Activated CD8-positive, alpha-beta memory T cell treated with anti-CD3 and anti-CD28 coated beads, Interleukin-2, amount 50 U/mL, for 1 hour (primary cell): ENCODE results near the gene CPT1C.

Source experiments
- DNase-seq: peaks from one replicate; pipeline ENCODE4 v3.0.0-alpha.2; 2020; ENCODE audit errors: extremely low read depth

CPT1C gene

DNA sequence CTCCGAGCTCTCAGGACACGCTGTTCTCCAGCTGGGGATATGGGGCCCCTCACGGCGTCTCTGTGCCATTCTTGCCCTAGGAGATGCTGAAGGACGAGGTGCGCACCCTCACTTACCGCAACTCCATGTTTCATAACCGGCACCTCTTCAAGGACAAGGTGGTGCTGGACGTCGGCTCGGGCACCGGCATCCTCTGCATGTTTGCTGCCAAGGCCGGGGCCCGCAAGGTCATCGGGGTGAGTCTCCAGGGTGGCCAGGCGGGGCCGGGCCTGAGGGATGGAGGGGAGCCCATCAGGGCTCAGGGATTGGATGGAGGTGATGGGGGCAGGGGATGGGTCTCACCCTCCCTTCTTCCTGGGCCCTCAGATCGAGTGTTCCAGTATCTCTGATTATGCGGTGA is 9.1 kb upstream of the CPT1C start:
- no peak for DNase-seq

DNA sequence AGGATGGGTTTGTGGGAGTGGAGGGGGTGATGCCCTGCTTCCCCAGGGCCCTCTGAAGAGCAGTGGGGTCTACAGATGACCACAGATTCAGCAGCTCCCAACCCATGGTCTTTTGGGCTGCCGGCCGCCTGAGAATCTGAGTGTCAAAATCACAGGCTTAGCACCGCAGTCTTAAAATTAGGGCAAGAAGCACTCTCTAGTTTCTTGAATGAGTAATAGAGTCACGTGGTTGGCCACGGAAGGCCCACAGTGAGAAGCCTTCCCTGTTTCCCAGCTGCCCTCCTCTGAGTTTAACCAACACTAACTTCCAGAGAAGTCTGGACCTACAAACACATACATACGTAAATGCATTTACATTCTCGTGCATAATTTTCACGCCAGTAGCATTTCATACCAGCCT is 8.6 kb upstream of the CPT1C start:
- DNase-seq, result no peak

DNA sequence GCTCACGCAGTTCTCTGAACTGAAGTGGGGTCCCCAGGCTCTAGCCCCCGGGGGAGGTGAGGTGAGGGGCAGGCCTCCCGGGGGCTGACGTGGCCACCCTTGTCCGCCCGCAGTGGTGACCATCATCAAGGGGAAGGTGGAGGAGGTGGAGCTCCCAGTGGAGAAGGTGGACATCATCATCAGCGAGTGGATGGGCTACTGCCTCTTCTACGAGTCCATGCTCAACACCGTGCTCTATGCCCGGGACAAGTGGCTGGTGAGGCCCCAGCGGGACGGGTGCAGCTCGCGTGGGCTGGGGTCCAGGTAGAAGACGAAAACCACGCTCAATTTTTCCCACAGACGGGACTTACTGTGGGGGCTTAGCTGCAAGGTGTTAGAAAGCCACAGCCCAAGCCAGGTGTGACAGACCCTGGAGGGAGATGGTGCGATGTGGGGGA is 7.1 kb upstream of the CPT1C start:
- DNase-seq, result no peak

DNA sequence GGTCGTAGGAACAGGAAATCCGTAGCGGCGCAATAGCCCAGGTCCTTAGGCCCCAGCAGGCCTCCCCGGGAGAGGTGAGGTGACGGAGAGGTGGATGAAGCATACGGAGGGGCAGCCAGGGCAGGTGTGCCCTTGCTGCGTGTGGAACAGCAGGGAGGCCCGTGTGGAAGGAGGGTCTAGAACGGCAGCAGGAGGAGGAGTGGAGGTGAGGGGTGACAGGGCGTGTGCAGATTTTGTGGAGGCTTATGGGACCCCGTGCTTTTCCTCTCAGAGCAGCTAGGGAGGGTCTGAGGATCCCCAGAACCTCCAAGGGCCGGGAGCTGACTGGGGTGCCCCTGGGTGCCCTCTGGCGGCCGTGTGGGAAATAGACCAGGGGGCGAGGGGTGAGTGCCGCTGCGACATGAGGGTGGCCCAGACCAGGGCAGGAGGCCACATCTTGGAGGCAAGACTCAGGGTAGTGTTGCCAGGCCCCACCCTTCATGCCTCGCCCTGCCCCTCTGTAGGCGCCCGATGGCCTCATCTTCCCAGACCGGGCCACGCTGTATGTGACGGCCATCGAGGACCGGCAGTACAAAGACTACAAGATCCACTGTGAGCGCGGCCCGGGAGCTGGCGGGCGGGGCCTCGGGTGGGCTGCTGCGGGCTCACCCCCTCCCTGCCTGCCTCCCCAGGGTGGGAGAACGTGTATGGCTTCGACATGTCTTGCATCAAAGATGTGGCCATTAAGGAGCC is 6.5 kb upstream of the CPT1C start:
- no peak for DNase-seq

DNA sequence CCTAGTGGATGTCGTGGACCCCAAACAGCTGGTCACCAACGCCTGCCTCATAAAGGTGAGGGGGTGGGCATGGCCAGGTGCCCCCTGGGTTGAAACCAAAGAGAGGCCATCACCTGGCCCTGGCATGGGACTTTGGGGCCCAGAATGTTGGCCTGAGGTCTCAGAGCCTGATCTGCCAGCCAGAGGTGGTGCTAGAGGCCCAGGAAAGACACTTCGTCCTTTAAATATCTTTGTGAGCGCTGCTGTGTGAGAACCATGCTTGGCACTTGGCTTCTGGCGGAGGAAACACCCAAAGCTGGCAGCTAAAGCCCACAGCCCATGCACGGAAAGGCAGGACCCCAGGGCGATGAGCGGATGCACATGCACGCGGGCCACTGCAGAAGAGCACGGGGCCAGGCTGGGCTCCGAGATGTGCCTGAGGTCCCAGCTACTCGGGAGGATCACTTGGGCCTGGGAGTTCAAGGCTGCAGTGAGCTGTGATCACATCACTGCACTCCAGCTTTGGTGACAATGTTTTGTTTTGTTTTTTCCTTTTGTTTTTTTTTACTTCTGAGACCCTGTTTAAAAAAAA is 5.8 kb upstream of the CPT1C start:
- no peak for DNase-seq

DNA sequence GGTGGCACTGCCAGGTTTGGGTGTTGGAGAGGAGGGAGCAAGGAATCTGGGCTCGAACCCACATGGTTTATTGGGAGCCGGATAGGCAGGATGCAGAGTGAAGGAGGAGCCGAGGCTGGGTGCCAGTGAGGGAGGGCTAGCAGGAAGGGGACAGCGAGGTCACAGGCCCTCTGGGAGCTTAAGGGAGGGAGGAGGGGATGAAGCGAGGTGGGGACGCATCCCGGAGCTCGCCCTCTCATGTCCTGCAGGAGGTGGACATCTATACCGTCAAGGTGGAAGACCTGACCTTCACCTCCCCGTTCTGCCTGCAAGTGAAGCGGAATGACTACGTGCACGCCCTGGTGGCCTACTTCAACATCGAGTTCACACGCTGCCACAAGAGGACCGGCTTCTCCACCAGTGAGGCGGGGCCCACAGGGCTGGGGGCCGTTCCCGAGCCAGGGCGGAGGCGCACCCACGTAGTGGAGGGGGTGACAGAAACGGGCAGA is 5.0 kb upstream of the CPT1C start:
- no peak for DNase-seq

DNA sequence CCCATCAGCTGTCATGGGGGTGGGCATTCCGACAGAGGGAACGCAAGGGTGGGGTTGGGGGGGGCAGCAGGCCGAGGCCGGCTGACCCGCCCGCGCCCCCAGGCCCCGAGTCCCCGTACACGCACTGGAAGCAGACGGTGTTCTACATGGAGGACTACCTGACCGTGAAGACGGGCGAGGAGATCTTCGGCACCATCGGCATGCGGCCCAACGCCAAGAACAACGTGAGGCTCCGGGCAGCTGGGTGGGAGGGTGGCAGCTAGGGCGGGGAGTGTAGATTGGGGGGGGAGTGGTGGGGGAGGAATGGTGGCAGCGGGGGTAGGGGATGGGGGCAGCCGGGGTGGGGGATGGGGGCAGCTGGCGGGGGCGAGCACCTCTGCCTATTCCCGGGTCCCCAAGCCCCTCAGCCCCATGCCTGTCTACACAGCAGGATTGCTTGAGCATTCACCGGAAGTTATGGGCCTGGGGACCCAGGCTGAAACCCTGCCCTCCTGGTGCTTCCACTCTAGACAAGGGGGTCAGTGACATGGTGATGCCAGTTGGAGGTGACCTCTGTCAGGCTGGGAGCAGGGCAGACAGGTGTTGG is 4.3 kb upstream of the CPT1C start:
- DNase-seq, result no peak

DNA sequence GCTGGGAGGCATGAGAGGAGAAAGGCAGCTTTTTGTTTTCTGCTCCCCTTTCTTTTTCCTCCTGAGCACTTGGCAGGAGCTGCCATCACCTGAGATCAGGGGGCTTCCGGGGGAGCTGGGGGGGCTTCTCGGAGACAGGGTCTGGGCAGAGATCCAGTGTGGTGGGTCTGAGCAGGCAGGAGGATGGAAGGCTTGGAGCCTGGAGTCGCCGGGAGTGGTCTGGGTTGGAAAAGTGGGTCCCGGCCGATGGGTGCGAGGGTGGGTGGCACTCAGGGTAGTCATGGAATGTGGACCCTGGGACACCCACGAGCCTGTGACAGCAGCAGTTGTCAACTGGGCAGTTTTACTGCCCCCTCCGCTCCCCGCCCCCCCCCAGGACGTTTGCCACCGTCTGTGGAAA is 3.8 kb upstream of the CPT1C start:
- DNase-seq, result no peak

DNA sequence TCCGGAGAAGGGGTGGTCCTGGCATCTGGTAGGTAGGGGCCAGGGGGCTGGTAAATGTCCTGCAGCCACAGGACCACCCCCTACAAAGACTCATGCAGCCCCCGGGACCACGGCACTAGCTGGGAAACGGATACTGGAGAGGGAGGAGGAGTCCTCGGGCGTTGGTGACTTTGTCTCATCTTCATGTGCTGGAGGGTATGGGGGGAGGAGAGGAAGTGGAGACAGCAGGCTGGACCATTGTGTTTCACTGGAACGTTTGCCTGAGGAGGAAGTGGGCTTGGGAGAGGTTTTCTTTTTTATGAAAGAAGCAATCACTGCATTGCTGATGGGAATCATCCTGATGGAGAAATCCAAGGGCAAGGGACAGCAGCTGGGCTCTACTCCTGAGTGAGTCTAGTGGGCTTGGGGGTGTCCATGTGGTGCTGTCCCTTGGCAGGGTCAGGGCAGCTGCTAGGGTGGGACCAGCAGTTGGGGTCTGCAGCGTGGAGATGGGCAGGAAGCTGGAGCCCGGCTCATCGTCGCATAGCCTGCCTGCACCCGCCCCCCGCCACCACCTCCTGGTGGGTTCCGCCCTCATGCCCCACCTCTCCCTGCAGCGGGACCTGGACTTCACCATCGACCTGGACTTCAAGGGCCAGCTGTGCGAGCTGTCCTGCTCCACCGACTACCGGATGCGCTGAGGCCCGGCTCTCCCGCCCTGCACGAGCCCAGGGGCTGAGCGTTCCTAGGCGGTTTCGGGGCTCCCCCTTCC is 3.2 kb upstream of the CPT1C start:
- no peak for DNase-seq

DNA sequence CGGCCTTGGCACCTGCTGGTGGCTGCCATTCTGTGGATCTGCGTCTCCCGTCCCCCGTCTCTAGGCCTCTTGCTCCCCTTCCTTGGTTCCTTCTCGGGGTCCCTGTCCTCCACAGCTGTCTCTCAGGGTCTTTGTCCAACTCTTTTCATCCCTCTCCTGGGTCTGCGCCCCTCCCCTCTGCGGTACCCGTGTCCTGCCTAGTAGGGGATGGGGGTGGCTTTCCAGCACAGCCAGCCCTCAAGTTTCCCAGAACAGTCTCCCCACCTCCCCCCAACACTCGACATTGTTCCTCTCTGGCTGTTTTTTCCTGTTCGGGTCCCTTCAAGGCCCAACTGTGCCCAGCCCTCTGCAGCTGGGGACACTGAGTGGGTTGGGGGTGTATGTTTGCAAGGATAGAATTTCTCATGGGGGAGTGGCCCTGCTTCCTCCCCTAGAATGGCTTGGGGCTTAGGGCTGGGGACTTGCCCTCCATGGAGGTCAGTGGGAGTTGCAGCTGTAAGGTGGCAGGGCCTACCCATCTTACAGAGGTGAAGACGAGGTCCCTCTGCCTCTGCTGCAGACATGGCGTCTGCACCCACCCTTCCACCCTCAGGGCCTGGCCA is 2.3 kb upstream of the CPT1C start:
- DNase-seq, result no peak

DNA sequence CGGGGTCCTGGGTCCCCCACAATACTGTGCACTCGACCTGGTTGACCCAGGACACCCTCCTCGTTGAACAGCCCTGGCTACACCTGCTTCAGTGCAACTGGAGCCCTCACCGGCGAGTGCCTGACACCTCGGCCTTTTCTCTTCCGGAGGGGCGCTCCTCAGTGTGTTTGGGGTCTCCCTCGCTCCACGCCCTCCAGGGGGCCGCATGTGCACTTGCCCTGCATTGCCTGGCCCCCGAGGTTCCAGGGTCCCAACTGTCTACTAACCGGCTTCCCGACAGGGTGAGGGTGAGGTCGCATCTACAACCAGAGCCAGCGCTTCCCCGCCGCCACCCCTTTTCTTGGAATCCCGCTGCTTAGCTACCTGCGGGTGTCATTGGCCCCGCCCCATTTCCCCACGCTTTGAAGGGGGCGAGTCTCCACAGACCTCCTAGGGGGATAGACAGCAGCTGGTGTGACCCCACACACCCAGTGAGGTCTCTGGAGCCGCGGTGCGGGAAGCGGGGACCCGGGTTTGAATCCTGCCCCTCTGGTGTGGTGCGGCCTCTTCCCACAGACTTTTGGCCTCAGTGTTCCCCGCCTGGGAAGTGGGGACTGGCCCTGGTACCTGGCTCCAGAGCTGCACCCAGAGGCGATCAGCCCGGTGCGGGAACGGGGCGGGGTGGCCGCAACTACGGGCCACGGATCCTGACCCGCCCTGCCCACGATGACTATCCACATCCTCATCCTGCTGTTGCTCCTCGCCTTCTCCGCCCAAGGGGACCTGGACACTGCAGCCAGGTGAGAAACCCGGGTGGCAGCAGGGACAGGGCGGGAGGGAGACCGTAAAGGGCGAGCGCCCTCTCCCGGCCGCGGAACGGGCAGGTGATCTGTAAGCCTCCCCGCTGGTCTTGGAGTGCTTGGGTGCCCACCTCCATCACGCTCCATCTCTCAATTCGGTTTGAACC is 1.5 kb upstream of the CPT1C start, which contains the start of gene ADM5:
Gene ADM5 (plus strand): TSS at position 462 of the 946 bp plus-strand sequence. CDS start 244 bp downstream, at position 706.
- DNase-seq, result no peak

DNA sequence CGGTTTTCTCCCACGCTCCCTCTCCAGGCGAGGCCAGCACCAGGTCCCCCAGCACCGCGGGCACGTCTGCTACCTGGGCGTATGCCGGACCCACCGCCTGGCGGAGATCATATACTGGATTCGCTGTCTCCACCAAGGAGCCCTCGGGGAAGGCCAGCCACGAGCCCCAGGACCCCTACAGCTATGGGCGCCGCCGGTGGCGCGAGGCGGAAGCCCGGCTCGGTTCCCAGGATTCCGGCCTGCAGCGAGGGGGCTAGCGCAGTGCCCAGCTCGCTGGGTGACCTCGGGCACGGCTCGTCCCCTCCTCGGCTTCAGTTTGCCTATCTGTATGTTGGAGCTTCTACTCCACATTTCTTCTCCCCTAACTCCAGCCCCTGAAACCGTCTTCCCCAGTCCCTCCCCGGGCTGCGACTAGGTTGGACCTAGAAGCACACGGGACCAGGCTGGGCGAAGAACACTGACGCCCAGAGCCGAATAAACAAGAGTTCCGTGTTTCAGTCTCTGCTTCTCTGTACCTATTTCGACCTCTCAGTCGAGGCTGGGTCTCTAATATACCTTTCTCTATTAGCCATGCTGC is 749 bp upstream of the CPT1C start:
- no peak for DNase-seq

DNA sequence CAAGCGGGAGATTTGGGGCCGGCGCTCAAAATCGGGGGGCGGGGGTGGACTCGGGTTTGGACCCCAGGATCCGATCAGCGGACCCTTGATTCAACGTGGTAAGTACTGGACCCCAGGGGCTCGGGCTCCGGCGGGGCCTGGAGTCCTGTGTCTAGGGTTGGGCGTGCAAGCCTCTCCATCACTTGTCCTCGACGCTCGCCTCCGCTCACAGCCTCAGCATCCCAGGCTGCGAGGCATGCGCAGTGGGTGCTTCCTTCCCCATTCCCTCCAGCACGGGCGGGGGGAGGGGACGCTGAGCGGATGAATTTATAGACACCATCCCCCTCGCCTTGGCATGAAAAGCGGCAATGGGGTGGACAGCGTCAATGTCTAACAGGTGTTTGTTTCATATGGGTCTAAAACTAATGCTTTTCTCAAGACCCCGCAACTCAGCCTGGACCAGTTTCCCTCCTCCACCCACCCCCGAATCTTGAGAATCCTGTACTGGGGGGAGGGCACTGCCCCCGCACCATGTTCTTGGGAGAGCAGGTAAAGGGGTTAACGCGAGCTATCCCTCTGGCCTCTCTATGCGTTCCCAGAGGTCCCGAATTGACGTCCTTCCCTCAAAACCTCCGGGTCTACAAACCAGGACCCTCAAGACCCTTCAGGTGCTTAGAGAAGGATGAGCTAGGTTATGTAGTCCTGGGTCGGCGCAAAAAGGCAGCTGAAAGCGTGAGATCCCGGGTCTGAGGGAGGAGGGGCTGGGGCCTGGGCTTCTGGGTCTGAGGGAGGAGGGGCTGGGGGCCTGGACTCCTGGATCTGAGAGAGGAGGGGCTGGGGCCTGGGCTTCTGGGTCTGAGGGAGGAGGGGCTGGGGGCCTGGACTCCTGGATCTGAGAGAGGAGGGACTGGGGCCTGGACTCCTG is 579 bp downstream of the CPT1C start:
- DNase-seq, result no peak

DNA sequence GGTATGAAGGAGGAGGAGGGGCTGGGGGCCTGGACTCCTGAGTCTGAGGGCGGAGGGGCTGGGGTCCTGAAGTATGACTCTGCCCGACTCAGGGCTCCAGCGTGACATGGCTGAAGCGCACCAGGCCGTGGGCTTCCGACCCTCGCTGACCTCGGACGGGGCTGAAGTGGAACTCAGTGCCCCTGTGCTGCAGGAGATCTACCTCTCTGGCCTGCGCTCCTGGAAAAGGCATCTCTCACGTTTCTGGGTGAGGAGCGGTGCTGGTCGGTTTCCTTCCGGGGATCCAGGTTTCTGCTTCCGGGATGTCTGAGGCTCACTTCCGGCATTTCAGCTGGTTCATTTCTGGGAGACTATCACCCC is 1.2 kb downstream of the CPT1C start:
- DNase-seq, result no peak

DNA sequence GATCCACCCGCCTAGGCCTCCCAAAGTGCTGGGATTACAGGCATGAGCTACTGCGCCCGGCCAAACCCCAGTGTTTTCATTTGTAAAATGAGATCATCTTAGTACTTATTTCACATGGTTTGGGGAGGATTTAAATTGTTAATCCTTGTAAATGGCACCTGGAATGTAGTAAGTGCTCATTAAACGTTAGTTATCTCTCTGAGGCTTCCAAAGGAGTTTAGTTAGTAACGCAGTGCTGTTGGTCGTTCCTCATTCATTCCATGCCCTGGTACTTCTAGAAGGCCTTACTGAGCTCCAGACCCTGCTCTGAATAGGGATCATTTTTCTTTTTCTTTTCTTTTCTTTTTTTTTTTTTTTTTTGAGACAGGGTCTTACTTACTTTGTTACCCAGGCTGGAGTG is 5.2 kb downstream of the CPT1C start:
- DNase-seq, result no peak

DNA sequence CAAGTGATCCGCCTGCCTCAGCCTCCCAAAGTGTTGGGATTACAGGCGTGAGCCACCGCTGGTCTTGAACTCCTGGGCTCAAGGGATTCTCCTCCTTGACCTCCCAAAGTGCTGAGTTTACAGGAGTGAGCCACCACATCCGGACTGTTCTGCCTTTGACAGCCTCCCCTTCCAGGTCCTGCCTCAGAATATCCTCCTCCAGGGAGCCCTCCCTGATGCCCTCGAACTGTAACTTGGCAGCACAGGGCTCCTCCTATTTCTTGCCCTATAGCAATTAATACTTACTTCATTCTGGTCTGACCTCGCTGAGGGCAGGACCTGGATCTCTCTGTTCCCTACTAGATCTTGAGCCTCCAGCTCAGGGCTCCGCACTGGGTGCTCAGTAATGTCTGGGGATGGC is 5.9 kb downstream of the CPT1C start:
- no peak for DNase-seq

DNA sequence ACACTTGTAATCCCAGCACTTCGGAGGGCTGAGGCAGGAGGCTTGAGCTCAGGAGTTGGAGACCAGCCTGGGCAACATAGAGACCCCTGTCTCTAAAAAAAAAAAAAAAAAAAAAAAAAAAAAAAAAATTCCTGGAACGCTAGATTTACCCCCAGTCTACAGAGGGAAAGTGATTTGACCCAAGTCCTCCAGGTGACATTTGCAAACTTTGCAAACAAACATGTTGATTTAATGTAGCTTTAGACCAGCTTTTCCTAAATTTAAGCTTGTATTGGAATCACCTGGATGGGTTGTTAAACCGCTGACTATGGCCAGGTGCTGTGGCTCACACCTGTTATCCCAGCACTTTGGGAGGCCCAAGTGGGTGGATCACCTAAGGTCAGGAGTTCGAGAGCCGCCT is 8.4 kb downstream of the CPT1C start:
- no peak for DNase-seq

DNA sequence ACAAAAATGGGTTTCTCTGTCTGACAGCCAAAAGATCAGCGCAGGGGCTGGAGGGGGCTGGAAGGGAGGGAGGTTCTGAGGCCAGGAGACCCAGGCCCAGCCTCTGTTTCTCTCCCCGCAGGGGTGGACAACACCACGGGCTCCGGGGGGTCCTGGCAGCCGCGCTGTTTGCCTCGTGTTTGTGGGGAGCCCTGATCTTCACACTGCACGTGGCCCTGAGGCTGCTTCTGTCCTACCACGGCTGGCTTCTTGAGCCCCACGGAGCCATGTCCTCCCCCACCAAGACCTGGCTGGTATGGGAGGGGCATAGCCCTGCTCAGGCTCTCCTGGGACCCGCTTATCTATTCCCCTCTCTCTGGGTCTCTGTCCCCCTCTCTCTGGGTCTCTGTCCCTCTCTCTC is 9.6 kb downstream of the CPT1C start:
- DNase-seq, result no peak

DNA sequence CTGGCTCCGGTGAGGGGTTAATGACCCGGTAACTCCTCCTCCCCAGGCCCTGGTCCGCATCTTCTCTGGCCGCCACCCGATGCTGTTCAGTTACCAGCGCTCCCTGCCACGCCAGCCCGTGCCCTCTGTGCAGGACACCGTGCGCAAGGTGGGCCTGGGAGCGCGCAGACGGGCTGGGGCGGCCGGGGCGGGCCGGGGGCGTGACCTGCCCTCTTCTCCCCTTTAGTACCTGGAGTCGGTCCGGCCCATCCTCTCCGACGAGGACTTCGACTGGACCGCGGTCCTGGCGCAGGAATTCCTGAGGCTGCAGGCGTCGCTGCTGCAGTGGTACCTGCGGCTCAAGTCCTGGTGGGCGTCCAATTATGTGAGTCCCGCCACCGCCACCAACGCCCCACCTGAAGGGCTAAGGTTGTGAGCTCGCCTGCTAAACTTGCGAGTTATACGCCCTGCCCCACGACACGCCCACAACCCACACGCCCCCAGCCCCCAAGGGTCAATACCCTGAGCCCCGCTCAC is 10.4 kb downstream of the CPT1C start:
- no peak for DNase-seq
